ENCODE results near the gene ENDOD1. TPM values are rescaled to one million over a fixed set of nuclear protein-coding genes. Genes with fewer than 3 reads are reported as not detected.

The ENDOD1 gene
- total and polyA plus RNA-seq, 2 experiments from 2014 or later: 0.76 to 4.0 TPM

DNA sequence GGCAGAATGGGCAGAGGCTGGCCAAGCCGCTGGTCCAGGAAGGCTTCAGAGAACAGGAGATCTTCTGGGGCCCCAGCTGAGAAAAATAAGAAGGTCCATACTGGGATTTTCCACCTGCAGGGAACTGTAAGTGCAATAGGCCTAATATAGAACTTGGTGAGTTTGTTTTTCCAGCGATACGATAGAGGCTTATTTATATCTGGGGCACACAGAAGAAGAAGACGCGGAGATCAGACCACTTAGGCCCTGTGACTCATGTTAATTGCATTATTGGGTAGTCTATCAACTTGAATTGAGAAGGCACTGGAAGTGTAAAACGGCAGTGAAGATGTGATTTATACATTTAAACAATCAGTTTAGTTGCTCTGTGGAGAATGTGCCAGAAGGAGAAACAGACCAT lies 30.6 kb upstream of the ENDOD1 start:
- ATAC-seq (no peak), DNase-seq (ENCODE audit: low spot score) (no peak)
- Histone ChIP-seq H3K4me3 (no peak overlapping the region), H3K4me1 (ENCODE audit: insufficient read depth) (no peaks in the 10 kb centered on the region), H3F3A (replicated peaks; ENCODE audit: low read depth) (no peaks in the 10 kb centered on the region), H3K27ac (ENCODE audit: low read depth) (no peak overlapping the region), H2AFZ (no peak overlapping the region), H3K4me2 (no peak overlapping the region), H3K27me3 (ENCODE audit: insufficient read depth) (0 out of 2 replicates have a peak, but pooled peaks cover 3% of the 10 kb centered on the region), H3K36me3 (ENCODE audit: insufficient read depth) (no peaks in the 10 kb centered on the region), H4K20me1 (replicated peaks; ENCODE audit: insufficient read depth) (no peaks in the 10 kb centered on the region), H3K9me2 (ENCODE audit: insufficient read depth) (no peaks in the 10 kb centered on the region; the same call in 1 of the 2 replicates), H3K79me2 (replicated peaks; ENCODE audit: insufficient read depth) (no peaks in the 10 kb centered on the region)
- Mint-ChIP-seq H3K4me1 (no peaks in the 10 kb centered on the region), H3K27ac (no peak overlapping the region), H3K9me3 (no peaks in the 10 kb centered on the region), H3K27me3 (ENCODE audit: insufficient read depth, low read depth, poor library complexity) (no peaks in the 10 kb centered on the region), H3K4me3 (no peak overlapping the region), H3K36me3 (ENCODE audit: low read depth) (no peaks in the 10 kb centered on the region)
- TF ChIP-seq, protein P1, sequence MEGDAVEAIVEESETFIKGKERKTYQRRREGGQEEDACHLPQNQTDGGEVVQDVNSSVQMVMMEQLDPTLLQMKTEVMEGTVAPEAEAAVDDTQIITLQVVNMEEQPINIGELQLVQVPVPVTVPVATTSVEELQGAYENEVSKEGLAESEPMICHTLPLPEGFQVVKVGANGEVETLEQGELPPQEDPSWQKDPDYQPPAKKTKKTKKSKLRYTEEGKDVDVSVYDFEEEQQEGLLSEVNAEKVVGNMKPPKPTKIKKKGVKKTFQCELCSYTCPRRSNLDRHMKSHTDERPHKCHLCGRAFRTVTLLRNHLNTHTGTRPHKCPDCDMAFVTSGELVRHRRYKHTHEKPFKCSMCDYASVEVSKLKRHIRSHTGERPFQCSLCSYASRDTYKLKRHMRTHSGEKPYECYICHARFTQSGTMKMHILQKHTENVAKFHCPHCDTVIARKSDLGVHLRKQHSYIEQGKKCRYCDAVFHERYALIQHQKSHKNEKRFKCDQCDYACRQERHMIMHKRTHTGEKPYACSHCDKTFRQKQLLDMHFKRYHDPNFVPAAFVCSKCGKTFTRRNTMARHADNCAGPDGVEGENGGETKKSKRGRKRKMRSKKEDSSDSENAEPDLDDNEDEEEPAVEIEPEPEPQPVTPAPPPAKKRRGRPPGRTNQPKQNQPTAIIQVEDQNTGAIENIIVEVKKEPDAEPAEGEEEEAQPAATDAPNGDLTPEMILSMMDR (conservative IDR thresholded peaks at IDR 0.05; ENCODE audit: low read depth in 2 of 2): no peak
- TF ChIP-seq ZNF331 (CRISPR knock-in tag; IDR thresholded peaks at IDR 0.05; ENCODE audit: low read depth): no peak
- TF ChIP-seq JUNB (IDR thresholded peaks at IDR 0.05; ENCODE audit: unreplicated experiment): no peak
- no peak for TF ChIP-seq STAT1 (IDR thresholded peaks at IDR 0.05; ENCODE audit: unreplicated experiment)
- TF ChIP-seq EZH2 (IDR thresholded peaks at IDR 0.05; ENCODE audit: low read depth, unreplicated experiment): no peak
- TF ChIP-seq, protein P2, sequence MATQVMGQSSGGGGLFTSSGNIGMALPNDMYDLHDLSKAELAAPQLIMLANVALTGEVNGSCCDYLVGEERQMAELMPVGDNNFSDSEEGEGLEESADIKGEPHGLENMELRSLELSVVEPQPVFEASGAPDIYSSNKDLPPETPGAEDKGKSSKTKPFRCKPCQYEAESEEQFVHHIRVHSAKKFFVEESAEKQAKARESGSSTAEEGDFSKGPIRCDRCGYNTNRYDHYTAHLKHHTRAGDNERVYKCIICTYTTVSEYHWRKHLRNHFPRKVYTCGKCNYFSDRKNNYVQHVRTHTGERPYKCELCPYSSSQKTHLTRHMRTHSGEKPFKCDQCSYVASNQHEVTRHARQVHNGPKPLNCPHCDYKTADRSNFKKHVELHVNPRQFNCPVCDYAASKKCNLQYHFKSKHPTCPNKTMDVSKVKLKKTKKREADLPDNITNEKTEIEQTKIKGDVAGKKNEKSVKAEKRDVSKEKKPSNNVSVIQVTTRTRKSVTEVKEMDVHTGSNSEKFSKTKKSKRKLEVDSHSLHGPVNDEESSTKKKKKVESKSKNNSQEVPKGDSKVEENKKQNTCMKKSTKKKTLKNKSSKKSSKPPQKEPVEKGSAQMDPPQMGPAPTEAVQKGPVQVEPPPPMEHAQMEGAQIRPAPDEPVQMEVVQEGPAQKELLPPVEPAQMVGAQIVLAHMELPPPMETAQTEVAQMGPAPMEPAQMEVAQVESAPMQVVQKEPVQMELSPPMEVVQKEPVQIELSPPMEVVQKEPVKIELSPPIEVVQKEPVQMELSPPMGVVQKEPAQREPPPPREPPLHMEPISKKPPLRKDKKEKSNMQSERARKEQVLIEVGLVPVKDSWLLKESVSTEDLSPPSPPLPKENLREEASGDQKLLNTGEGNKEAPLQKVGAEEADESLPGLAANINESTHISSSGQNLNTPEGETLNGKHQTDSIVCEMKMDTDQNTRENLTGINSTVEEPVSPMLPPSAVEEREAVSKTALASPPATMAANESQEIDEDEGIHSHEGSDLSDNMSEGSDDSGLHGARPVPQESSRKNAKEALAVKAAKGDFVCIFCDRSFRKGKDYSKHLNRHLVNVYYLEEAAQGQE (IDR thresholded peaks at IDR 0.05; ENCODE audit: unreplicated experiment): no peak
- TF ChIP-seq CREB1 (CRISPR knock-in tag; IDR thresholded peaks at IDR 0.05; ENCODE audit: low read depth): no peak
- no peak for TF ChIP-seq NANOG (IDR thresholded peaks at IDR 0.05; ENCODE audit: borderline replicate concordance)
- no peak for TF ChIP-seq ZNF114 (CRISPR knock-in tag; IDR thresholded peaks at IDR 0.05)
- no peak for TF ChIP-seq ZNF462 (CRISPR knock-in tag; IDR thresholded peaks at IDR 0.05)
- TF ChIP-seq ETS1 (IDR thresholded peaks at IDR 0.05): no peak
- TF ChIP-seq EZH2phosphoT487 (IDR thresholded peaks at IDR 0.05; ENCODE audit: unreplicated experiment): no peak
- no peak for TF ChIP-seq POLR2AphosphoS5 (IDR thresholded peaks at IDR 0.05; ENCODE audit: low read depth)
